Colon (tissue), 2 donors: ENCODE results near the gene AP3D1.
"Not testable (repeated sequence)": the region's sequence is repeated elsewhere in the genome, so short reads cannot be mapped to it uniquely, and the experiment has no call there.

Source experiments
- FAIRE-seq: peaks from 2 replicates; lab custom pipeline; 2012; peaks lifted over from hg19 to GRCh38; lab: Jason Lieb, UNC
- donor health status: control.
- donor health status: control.

The AP3D1 gene

GRCh38 chr19:2149980-2150793 is 1.2 kb downstream of the AP3D1 start:
- FAIRE-seq = no peak

GRCh38 chr19:2148482-2149135 is 2.8 kb downstream of the AP3D1 start:
- FAIRE-seq = no peak

- no peak for FAIRE-seq
Measured at GRCh38 chr19:2145831-2146241, 5.5 kb downstream of the AP3D1 start.

GRCh38 chr19:2144190-2144589 is 7.2 kb downstream of the AP3D1 start:
- no peak for FAIRE-seq

- FAIRE-seq = no peak
Measured at GRCh38 chr19:2142173-2142829, 9.1 kb downstream of the AP3D1 start.

- no peak for FAIRE-seq
Measured at GRCh38 chr19:2140138-2140569, 11.2 kb downstream of the AP3D1 start.

- FAIRE-seq = no peak
Measured at GRCh38 chr19:2139385-2140137, 11.8 kb downstream of the AP3D1 start.

GRCh38 chr19:2138061-2138728 is 13.2 kb downstream of the AP3D1 start:
- no peak for FAIRE-seq

GRCh38 chr19:2136796-2137195 is 14.6 kb downstream of the AP3D1 start:
- no peak for FAIRE-seq

GRCh38 chr19:2135474-2136402 is 15.6 kb downstream of the AP3D1 start:
- no peak for FAIRE-seq

- no peak for FAIRE-seq
Measured at GRCh38 chr19:2132731-2133490, 18.5 kb downstream of the AP3D1 start.

- no peak for FAIRE-seq
Measured at GRCh38 chr19:2132191-2132590, 19.2 kb downstream of the AP3D1 start.

- not testable (repeated sequence) for FAIRE-seq
Measured at GRCh38 chr19:2131012-2131975, 20.1 kb downstream of the AP3D1 start.

- FAIRE-seq = no peak
Measured at GRCh38 chr19:2129892-2130770, 21.2 kb downstream of the AP3D1 start.

GRCh38 chr19:2129486-2129885 is 21.9 kb downstream of the AP3D1 start:
- no peak for FAIRE-seq

GRCh38 chr19:2129022-2129421 is 22.3 kb downstream of the AP3D1 start:
- no peak for FAIRE-seq

GRCh38 chr19:2128252-2128651 is 23.1 kb downstream of the AP3D1 start:
- FAIRE-seq = not testable (repeated sequence)

- FAIRE-seq = no peak
Measured at GRCh38 chr19:2127758-2128157, 23.6 kb downstream of the AP3D1 start.
